DOHH2 (cell line): ENCODE measurements around the gene DOK7.

Source experiments
- H3F3A ChIP-seq: fragments of 200-600 bp; sonication (generic), shearing (Covaris generic); 2 replicates; pipeline ENCODE4 v1.6.0; 2016; ENCODE audit warnings: antibody characterized with exemption, mild to moderate bottlenecking; ENCODE audit not compliant: control insufficient read depth, insufficient read depth
- H3K27ac ChIP-seq: fragments of 200-600 bp; sonication (generic); 2 replicates; pipeline ENCODE4 v1.5.1; 2014; ENCODE audit warnings: low read depth, mild to moderate bottlenecking, low read length, moderate library complexity
- H3K27me3 ChIP-seq: fragments of 200-600 bp; sonication (generic); 2 replicates; pipeline ENCODE4 v1.6.1; 2014; ENCODE audit warnings: mild to moderate bottlenecking, low read length, mixed read lengths; ENCODE audit not compliant: control insufficient read depth
- H3K36me3 ChIP-seq: fragments of 200-600 bp; sonication (generic); 2 replicates; pipeline ENCODE4 v1.6.1; 2014; ENCODE audit warnings: mild to moderate bottlenecking, low read length, moderate library complexity, mixed read lengths; ENCODE audit not compliant: control insufficient read depth
- H3K4me1 ChIP-seq: fragments of 200-600 bp; sonication (generic); 2 replicates; pipeline ENCODE4 v1.6.1; 2014; ENCODE audit warnings: mild to moderate bottlenecking, low read length, mixed read lengths; ENCODE audit not compliant: control insufficient read depth
- H3K4me2 ChIP-seq: fragments of 200-600 bp; sonication (generic); 2 replicates; pipeline ENCODE4 v1.6.0; 2014; ENCODE audit warnings: mild to moderate bottlenecking, low read length, moderate library complexity
- H3K4me3 ChIP-seq: fragments of 200-600 bp; sonication (generic); 2 replicates; pipeline ENCODE4 v1.5.1; 2014; ENCODE audit warnings: mild to moderate bottlenecking, low read length, mixed read lengths
- H3K79me2 ChIP-seq: fragments of 200-600 bp; sonication (generic); 2 replicates; pipeline ENCODE4 v1.6.1; 2014; ENCODE audit warnings: mild to moderate bottlenecking, low read length, mixed read lengths; ENCODE audit not compliant: control insufficient read depth
- H3K9me2 ChIP-seq: fragments of 200-600 bp; sonication (generic); replicated peaks from 2 replicates; pipeline ENCODE4 v1.6.1; 2014; ENCODE audit warnings: mild to moderate bottlenecking, low read length, mixed read lengths; ENCODE audit not compliant: control insufficient read depth
- H3K9me3 ChIP-seq: fragments of 200-600 bp; sonication (generic); 2 replicates; pipeline ENCODE4 v1.6.1; 2014; ENCODE audit warnings: antibody characterized with exemption, low read length, mixed read lengths; ENCODE audit not compliant: control insufficient read depth, insufficient read depth
- H4K20me1 ChIP-seq: fragments of 200-600 bp; sonication (generic); 2 replicates; pipeline ENCODE4 v1.6.0; 2014; ENCODE audit warnings: low read depth, mild to moderate bottlenecking, antibody characterized with exemption, low read length, moderate library complexity; ENCODE audit not compliant: control insufficient read depth, insufficient read depth
- CTCF ChIP-seq: fragments of 200-600 bp; sonication (generic); IDR thresholded peaks from one replicate; pipeline ENCODE4 v1.5.1; 2014; ENCODE audit warnings: antibody characterized with exemption, mild to moderate bottlenecking, low read depth, low read length; ENCODE audit not compliant: poor library complexity, severe bottlenecking
- EZH2phosphoT487 ChIP-seq: fragments of 200-600 bp; sonication (generic); IDR thresholded peaks from 2 replicates; pipeline ENCODE4 v1.6.1; 2017; ENCODE audit warnings: borderline replicate concordance, mild to moderate bottlenecking, antibody characterized with exemption, low read length, moderate library complexity, mixed read lengths

DOK7 gene

GRCh38 chr4:3465698-3466671, 2.9 kb downstream of the DOK7 start:
- H3K4me1 ChIP-seq = no peaks in the 10 kb centered on the region
- H3K36me3 ChIP-seq = no peaks in the 10 kb centered on the region
- H3K9me3 ChIP-seq = peaks cover 11% of the 10 kb centered on the region; the same call in 1 of the 2 replicates
- H3K4me2 ChIP-seq = no peak overlapping the region
- TF ChIP-seq CTCF (no peak), EZH2phosphoT487 (no peak)
- no peak overlapping the region for H3K4me3 ChIP-seq
- no peaks in the 10 kb centered on the region for H3K9me2 ChIP-seq
- H4K20me1 ChIP-seq = no peaks in the 10 kb centered on the region
- no peaks in the 10 kb centered on the region for H3F3A ChIP-seq
- no peaks in the 10 kb centered on the region for H3K79me2 ChIP-seq
- no peaks in the 10 kb centered on the region for H3K27me3 ChIP-seq
- no peak overlapping the region for H3K27ac ChIP-seq

- H3K4me2 ChIP-seq = no peak overlapping the region
- H4K20me1 ChIP-seq = no peaks in the 10 kb centered on the region
- no peaks in the 10 kb centered on the region for H3K9me2 ChIP-seq
- H3K27ac ChIP-seq = no peak overlapping the region
- H3K36me3 ChIP-seq = no peaks in the 10 kb centered on the region
- no peaks in the 10 kb centered on the region for H3F3A ChIP-seq
- TF ChIP-seq EZH2phosphoT487 (no peak), CTCF (no peak)
- H3K79me2 ChIP-seq = no peaks in the 10 kb centered on the region
- H3K27me3 ChIP-seq = no peaks in the 10 kb centered on the region
- no peaks in the 10 kb centered on the region for H3K4me1 ChIP-seq
- peaks cover 11% of the 10 kb centered on the region; the same call in 1 of the 2 replicates for H3K9me3 ChIP-seq
- no peak overlapping the region for H3K4me3 ChIP-seq
Observed at GRCh38 chr4:3466691-3467600, 3.8 kb downstream of the DOK7 start.

GRCh38 chr4:3467601-3468031, 4.5 kb downstream of the DOK7 start:
- H3K4me3 ChIP-seq = no peak overlapping the region
- H3K9me2 ChIP-seq = no peaks in the 10 kb centered on the region
- no peaks in the 10 kb centered on the region for H3K4me1 ChIP-seq
- TF ChIP-seq EZH2phosphoT487 (no peak), CTCF (no peak)
- no peaks in the 10 kb centered on the region for H3K79me2 ChIP-seq
- H4K20me1 ChIP-seq = no peaks in the 10 kb centered on the region
- no peak overlapping the region for H3K4me2 ChIP-seq
- H3K36me3 ChIP-seq = no peaks in the 10 kb centered on the region
- H3K9me3 ChIP-seq = peaks cover 11% of the 10 kb centered on the region; the same call in 1 of the 2 replicates
- no peaks in the 10 kb centered on the region for H3K27me3 ChIP-seq
- no peak overlapping the region for H3K27ac ChIP-seq
- no peaks in the 10 kb centered on the region for H3F3A ChIP-seq
